Upper lobe of left lung (tissue), 4 donors: ENCODE results near the gene E2F8.

Experiments
- EP300 ChIP-seq, 4 donors: sonication (generic); formaldehyde crosslinking; IDR thresholded peaks; one replicate each; pipeline ENCODE4 v1.5.1; 2017; ENCODE audit warnings: antibody characterized with exemption in 4 of 4, control low read depth in 2 of 4
- POLR2A ChIP-seq, 4 donors: fragments of 450-650 bp; IDR thresholded peaks; one replicate each; pipeline ENCODE4 v1.5.1; 2016 to 2017; ENCODE audit warnings: antibody characterized with exemption in 4 of 4, mild to moderate bottlenecking in 2 of 4
- POLR2AphosphoS5 ChIP-seq, 2 donors: sonication (generic); formaldehyde crosslinking; IDR thresholded peaks; one replicate each; pipeline ENCODE4 v1.5.1; 2017; ENCODE audit warnings: antibody characterized with exemption in 2 of 2
- TF ChIP-seq, protein P1 (sequence below), 6 experiments: fragments of 450-650 bp in 4 of 6; fragments of 200-600 bp in 2 of 6; sonication (generic) in 2 of 6; IDR thresholded peaks; one replicate each; pipeline ENCODE4 v1.5.1; 2016 to 2019; ENCODE audit warnings: antibody characterized with exemption in 6 of 6

- TF ChIP-seq POLR2A (IDR thresholded peaks at IDR 0.05) (no peak), POLR2AphosphoS5 (IDR thresholded peaks at IDR 0.05) (no peak), EP300 (IDR thresholded peaks at IDR 0.05) (no peak)
- TF ChIP-seq, protein P1, sequence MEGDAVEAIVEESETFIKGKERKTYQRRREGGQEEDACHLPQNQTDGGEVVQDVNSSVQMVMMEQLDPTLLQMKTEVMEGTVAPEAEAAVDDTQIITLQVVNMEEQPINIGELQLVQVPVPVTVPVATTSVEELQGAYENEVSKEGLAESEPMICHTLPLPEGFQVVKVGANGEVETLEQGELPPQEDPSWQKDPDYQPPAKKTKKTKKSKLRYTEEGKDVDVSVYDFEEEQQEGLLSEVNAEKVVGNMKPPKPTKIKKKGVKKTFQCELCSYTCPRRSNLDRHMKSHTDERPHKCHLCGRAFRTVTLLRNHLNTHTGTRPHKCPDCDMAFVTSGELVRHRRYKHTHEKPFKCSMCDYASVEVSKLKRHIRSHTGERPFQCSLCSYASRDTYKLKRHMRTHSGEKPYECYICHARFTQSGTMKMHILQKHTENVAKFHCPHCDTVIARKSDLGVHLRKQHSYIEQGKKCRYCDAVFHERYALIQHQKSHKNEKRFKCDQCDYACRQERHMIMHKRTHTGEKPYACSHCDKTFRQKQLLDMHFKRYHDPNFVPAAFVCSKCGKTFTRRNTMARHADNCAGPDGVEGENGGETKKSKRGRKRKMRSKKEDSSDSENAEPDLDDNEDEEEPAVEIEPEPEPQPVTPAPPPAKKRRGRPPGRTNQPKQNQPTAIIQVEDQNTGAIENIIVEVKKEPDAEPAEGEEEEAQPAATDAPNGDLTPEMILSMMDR (IDR thresholded peaks at IDR 0.05): no peak
These were observed 40.3 kb upstream of the E2F8 start for GRCh38 chr11:19281041-19281440.
